ENCODE data around the gene C6orf89.

The C6orf89 gene

GRCh38 chr6:36865835-36866234 lies 19.9 kb upstream of the C6orf89 start:
- no peaks in the 10 kb centered on the region for H3K27me3 ChIP-seq (ENCODE audit: insufficient read depth, low read length)
- H3K79me2 ChIP-seq (ENCODE audit: insufficient read depth, low read length), result peaks cover 45% of the 10 kb centered on the region
- peaks cover 93% of the 10 kb centered on the region for H3K36me3 ChIP-seq (ENCODE audit: insufficient read depth, low read length)
- no peak overlapping the region for H3K4me3 ChIP-seq (ENCODE audit: low read depth, low read length, poor library complexity, severe bottlenecking)
- no peak overlapping the region for H3K4me2 ChIP-seq (ENCODE audit: low read length)
- TF ChIP-seq CTCF (IDR thresholded peaks at IDR 0.05; ENCODE audit: low read length) (no peak), EZH2 (IDR thresholded peaks at IDR 0.05; ENCODE audit: borderline replicate concordance, low read length) (no peak)
- H3K4me1 ChIP-seq (ENCODE audit: insufficient read depth, low read length, severe bottlenecking), result no peaks in the 10 kb centered on the region
- H4K20me1 ChIP-seq (ENCODE audit: insufficient read depth, low read length), result no peaks in the 10 kb centered on the region
- no peaks in the 10 kb centered on the region for H3K9me2 ChIP-seq (ENCODE audit: low read depth, low read length)
- H3K27ac ChIP-seq (ENCODE audit: low read depth, low read length, poor library complexity, severe bottlenecking), result no peak overlapping the region
- H3K9me3 ChIP-seq (ENCODE audit: low read length), result no peaks in the 10 kb centered on the region
- H2AFZ ChIP-seq (ENCODE audit: low read length), result no peak overlapping the region
- H3K9ac ChIP-seq (ENCODE audit: low read length), result no peak overlapping the region
- H3F3A ChIP-seq (ENCODE audit: insufficient read depth, low read length), result no peaks in the 10 kb centered on the region

- H3K4me3 ChIP-seq (ENCODE audit: low read depth, low read length, poor library complexity, severe bottlenecking), result no peak overlapping the region
- no peak overlapping the region for H3K4me2 ChIP-seq (ENCODE audit: low read length)
- H3K9me2 ChIP-seq (ENCODE audit: low read depth, low read length), result no peaks in the 10 kb centered on the region
- no peaks in the 10 kb centered on the region for H3K9me3 ChIP-seq (ENCODE audit: low read length)
- H3K27ac ChIP-seq (ENCODE audit: low read depth, low read length, poor library complexity, severe bottlenecking), result no peak overlapping the region
- no peaks in the 10 kb centered on the region for H3K27me3 ChIP-seq (ENCODE audit: insufficient read depth, low read length)
- H3K79me2 ChIP-seq (ENCODE audit: insufficient read depth, low read length), result peaks cover 42% of the 10 kb centered on the region
- H3F3A ChIP-seq (ENCODE audit: insufficient read depth, low read length), result no peaks in the 10 kb centered on the region
- peaks cover 4% of the 10 kb centered on the region for H3K4me1 ChIP-seq (ENCODE audit: insufficient read depth, low read length, severe bottlenecking)
- H3K36me3 ChIP-seq (ENCODE audit: insufficient read depth, low read length), result peaks cover 91% of the 10 kb centered on the region
- no peak overlapping the region for H2AFZ ChIP-seq (ENCODE audit: low read length)
- no peaks in the 10 kb centered on the region for H4K20me1 ChIP-seq (ENCODE audit: insufficient read depth, low read length)
- TF ChIP-seq EZH2 (IDR thresholded peaks at IDR 0.05; ENCODE audit: borderline replicate concordance, low read length), result no peak
- no peak for TF ChIP-seq CTCF (IDR thresholded peaks at IDR 0.05; ENCODE audit: low read length)
- H3K9ac ChIP-seq (ENCODE audit: low read length), result no peak overlapping the region
Observed at GRCh38 chr6:36867471-36868224, 18.1 kb upstream of the C6orf89 start.

- H3K27ac ChIP-seq (ENCODE audit: low read depth, low read length, poor library complexity, severe bottlenecking), result no peak overlapping the region
- peaks cover 26% of the 10 kb centered on the region for H3K4me1 ChIP-seq (ENCODE audit: insufficient read depth, low read length, severe bottlenecking)
- H3K27me3 ChIP-seq (ENCODE audit: insufficient read depth, low read length), result no peaks in the 10 kb centered on the region
- H3K9ac ChIP-seq (ENCODE audit: low read length), result no peak overlapping the region
- H3K4me3 ChIP-seq (ENCODE audit: low read depth, low read length, poor library complexity, severe bottlenecking), result no peak overlapping the region
- no peak overlapping the region for H2AFZ ChIP-seq (ENCODE audit: low read length)
- TF ChIP-seq CTCF (IDR thresholded peaks at IDR 0.05; ENCODE audit: low read length), result no peak
- no peak for TF ChIP-seq EZH2 (IDR thresholded peaks at IDR 0.05; ENCODE audit: borderline replicate concordance, low read length)
- no peaks in the 10 kb centered on the region for H3K9me3 ChIP-seq (ENCODE audit: low read length)
- peaks cover 57% of the 10 kb centered on the region for H3K36me3 ChIP-seq (ENCODE audit: insufficient read depth, low read length)
- no peak overlapping the region for H3K4me2 ChIP-seq (ENCODE audit: low read length)
- no peaks in the 10 kb centered on the region for H3K9me2 ChIP-seq (ENCODE audit: low read depth, low read length)
- H3F3A ChIP-seq (ENCODE audit: insufficient read depth, low read length), result no peaks in the 10 kb centered on the region
- H4K20me1 ChIP-seq (ENCODE audit: insufficient read depth, low read length), result no peaks in the 10 kb centered on the region
- peaks cover 40% of the 10 kb centered on the region for H3K79me2 ChIP-seq (ENCODE audit: insufficient read depth, low read length)
Observed at GRCh38 chr6:36871686-36872085, 14.1 kb upstream of the C6orf89 start.

Data from OCI-LY1 (cell line).